SH-SY5Y (cell line): ENCODE measurements around the gene ICE2.

Experiments
- GATA2 ChIP-seq: IDR thresholded peaks from 2 replicates; pipeline ENCODE4 v1.6.1; 2011; ENCODE audit warnings: mild to moderate bottlenecking, low read depth, low read length
- GATA3 ChIP-seq: IDR thresholded peaks from 2 replicates; pipeline ENCODE4 v1.6.1; 2011; ENCODE audit warnings: low read depth, mild to moderate bottlenecking, low read length, moderate library complexity

Gene ICE2

GRCh38 chr15:60381148-60381788 is 97.7 kb downstream of the ICE2 start:
- no peak for TF ChIP-seq GATA3

- TF ChIP-seq GATA2 (no peak), GATA3 (no peak)
Observed at GRCh38 chr15:60379525-60380274, 99.2 kb downstream of the ICE2 start.

- no peak for TF ChIP-seq GATA3
- TF ChIP-seq GATA2, result no peak
Observed at GRCh38 chr15:60379185-60379524, 99.8 kb downstream of the ICE2 start.

GRCh38 chr15:60376677-60377095 is 102.3 kb downstream of the ICE2 start:
- no peak for TF ChIP-seq GATA2
- no peak for TF ChIP-seq GATA3

- TF ChIP-seq GATA2, result no peak
- no peak for TF ChIP-seq GATA3
Observed at GRCh38 chr15:60375306-60375705, 103.6 kb downstream of the ICE2 start.

GRCh38 chr15:60374628-60375081 is 104.3 kb downstream of the ICE2 start:
- TF ChIP-seq GATA3 (no peak), GATA2 (no peak)

GRCh38 chr15:60374209-60374608 is 104.7 kb downstream of the ICE2 start:
- TF ChIP-seq GATA2 (no peak), GATA3 (no peak)

GRCh38 chr15:60373745-60374144 is 105.2 kb downstream of the ICE2 start:
- TF ChIP-seq GATA2 (no peak), GATA3 (no peak)

- no peak for TF ChIP-seq GATA3
- TF ChIP-seq GATA2, result no peak
Observed at GRCh38 chr15:60373327-60373726, 105.6 kb downstream of the ICE2 start.

GRCh38 chr15:60372756-60373155 is 106.2 kb downstream of the ICE2 start:
- TF ChIP-seq GATA3, result no peak
- no peak for TF ChIP-seq GATA2

- no peak for TF ChIP-seq GATA2
Observed at GRCh38 chr15:60372227-60372626, 106.7 kb downstream of the ICE2 start.

GRCh38 chr15:60371175-60372051 is 107.5 kb downstream of the ICE2 start:
- no peak for TF ChIP-seq GATA3
- TF ChIP-seq GATA2, result no peak

GRCh38 chr15:60370869-60371136 is 108.1 kb downstream of the ICE2 start:
- TF ChIP-seq GATA2 (no peak), GATA3 (no peak)

GRCh38 chr15:60370105-60370868 is 108.7 kb downstream of the ICE2 start:
- no peak for TF ChIP-seq GATA2
